ENCODE data around the gene KLHL9.
"Not testable (repeated sequence)": the region's sequence is repeated elsewhere in the genome, so short reads cannot be mapped to it uniquely, and the experiment has no call there.

The KLHL9 gene

GRCh38 chr9:21334701-21335632 lies at the start of gene KLHL9:
KLHL9 (minus strand) TSS chr9:21335404; CDS start chr9:21334859, 545 bp downstream.
- DNase-seq, result peak; percentile 12

GRCh38 chr9:21383627-21384026 lies 48.4 kb upstream of the KLHL9 start:
- no peak for DNase-seq

GRCh38 chr9:21381448-21382339 lies 46.5 kb upstream of the KLHL9 start:
- no peak for DNase-seq

DNA sequence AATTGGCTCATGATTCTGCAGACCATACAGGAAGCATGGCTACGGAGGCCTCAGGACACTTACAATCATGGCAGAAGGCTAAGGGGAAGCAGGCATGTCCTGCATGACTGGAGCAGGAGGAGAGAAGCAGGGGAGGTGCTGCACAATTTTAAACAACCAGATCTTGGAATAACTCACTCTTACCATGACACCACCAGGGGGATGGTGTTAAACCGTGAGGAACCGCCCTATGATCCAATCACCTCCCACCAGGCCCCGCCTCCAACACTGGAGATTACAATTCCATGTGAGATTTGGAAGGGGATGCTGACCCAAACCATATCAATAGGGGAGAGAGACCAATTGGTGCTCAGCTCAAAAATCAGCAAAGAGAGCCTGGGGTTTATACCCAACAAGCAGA lies 36.3 kb upstream of the KLHL9 start:
- DNase-seq, result not testable (repeated sequence)

DNA sequence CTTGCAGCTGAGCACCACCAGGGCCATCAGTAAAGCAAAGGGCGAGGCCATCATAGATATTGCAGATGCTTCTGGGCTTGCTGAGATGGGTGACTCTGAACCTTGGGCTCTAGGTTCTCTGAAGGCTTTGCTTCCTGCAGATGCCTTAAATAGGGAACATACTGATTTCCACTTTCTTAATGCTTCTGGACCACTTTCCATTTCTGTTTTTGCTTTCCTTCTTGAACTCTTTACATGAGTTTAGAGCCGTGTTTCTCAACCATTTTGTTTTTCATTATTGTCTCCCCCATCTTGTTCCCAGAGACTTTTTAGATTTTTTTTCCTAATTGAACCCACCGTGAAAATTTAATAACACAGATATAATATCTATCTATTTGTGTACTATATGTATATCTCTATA lies 32.8 kb upstream of the KLHL9 start, which contains the start of gene IFNA13:
TSS of gene IFNA13 (minus strand) at position 101 of the 400 bp plus-strand sequence. CDS start at position 54, 47 bp downstream.
- DNase-seq, result no peak

DNA sequence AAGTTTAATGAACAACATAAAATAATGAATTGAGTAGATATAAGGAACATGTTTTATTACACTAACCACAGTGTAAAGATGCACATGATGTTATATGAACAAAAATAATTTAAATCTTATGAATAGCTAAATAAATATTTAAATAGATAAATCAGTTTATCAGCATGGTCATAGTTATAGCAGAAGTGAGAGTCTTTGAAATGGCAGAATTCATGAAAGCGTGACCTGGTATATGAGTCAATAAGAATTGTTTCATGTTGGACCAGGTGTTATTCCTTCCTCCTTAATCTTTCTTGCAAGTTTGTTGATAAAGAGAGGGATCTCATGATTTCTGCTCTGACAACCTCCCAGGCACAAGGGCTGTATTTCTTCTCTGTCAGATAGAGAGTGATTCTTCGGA lies 32.0 kb upstream of the KLHL9 start:
- not testable (repeated sequence) for DNase-seq

DNA sequence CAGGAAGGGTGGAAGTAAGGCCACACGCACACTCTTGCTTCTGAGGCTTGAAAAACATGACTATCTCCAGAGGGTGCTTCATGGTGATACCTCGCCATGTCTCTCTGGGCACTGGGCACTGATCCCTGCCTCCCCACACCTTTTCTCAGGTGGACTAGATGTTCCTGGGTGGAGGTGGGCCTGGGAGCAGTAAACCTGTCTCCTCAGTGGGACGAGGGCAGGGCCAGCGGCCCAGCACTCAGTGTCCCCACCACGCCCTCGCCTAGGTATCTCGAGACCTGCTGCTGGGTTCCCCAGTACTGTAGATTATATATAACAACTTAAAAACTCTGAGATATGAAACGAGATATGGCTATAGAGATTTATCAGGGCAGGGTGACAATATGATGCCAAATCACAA lies 27.1 kb upstream of the KLHL9 start:
- no peak for DNase-seq

- DNase-seq, result no peak
Measured at GRCh38 chr9:21357479-21358460, 22.6 kb upstream of the KLHL9 start.

DNA sequence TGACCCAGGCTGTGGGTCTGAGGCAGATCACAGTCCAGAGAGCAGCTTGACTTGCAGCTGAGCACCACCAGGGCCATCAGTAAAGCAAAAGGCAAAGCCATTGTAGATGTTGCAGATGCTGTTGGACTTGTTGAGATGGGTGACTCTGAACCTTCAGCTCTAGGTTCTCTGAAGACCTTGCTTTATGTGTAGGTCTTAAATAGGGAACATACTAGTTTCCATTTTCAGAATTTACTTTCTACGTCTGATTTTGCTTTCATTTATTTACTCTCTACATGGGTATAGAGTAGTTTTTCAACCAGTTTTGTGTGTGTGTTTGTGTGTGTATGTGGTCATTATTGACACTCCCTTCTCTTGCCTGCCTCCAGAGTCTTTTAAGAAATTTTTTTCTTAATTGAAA lies 15.6 kb upstream of the KLHL9 start, which contains the start of gene IFNA6:
TSS of gene IFNA6 (minus strand) at position 101 of the 400 bp plus-strand sequence. CDS start at position 101, 0 bp downstream.
- DNase-seq, result no peak

DNA sequence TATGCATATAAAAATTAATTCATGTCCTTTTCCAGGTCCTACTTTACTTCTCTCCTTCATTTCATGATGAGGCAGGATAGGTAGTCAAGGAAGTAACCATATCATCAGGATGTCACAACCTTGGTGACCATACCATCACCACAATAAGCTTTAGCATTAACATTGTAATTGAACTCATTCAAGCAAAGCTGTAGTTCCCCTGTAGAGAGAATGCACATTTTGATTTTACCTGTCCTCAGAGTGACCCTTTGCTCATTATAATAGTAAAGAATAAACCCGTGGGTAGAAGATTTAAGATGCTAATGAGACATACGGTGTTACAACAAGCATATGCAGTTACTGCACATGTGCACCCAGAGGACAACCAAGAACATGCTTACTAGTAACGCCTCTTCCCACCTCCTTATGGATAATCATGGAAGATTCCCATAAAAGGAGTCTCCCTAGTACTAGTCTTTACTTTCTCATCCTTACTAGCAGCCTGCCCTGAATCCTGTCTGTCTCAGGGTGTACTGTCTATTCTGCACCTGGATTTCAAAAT lies 13.3 kb upstream of the KLHL9 start:
- no peak for DNase-seq

- no peak for DNase-seq
Measured at GRCh38 chr9:21340735-21341134, 5.5 kb upstream of the KLHL9 start.

DNA sequence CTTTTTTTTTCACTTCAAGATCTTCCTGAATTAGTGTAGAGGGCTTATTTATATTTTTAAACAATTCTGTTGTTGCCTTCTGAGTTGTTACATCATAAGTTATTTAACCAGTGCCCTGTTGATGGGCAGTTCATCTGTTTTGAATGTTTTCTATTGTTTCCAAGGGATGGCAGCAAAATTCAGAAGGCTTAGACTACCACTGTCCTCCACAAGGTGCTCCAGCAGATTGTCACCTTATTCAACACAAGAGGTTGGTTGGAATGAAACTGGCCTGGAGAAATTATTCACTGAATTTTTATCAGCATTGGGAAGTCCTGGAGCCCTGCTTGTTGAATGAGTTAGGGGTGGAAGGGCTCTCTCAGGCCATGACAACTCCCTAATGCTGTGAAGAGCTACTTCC lies 1.3 kb upstream of the KLHL9 start:
- DNase-seq, result no peak

GRCh38 chr9:21333226-21333625 lies 2.0 kb downstream of the KLHL9 start:
- no peak for DNase-seq

- DNase-seq, result no peak
Measured at GRCh38 chr9:21331676-21332402, 3.4 kb downstream of the KLHL9 start.

DNA sequence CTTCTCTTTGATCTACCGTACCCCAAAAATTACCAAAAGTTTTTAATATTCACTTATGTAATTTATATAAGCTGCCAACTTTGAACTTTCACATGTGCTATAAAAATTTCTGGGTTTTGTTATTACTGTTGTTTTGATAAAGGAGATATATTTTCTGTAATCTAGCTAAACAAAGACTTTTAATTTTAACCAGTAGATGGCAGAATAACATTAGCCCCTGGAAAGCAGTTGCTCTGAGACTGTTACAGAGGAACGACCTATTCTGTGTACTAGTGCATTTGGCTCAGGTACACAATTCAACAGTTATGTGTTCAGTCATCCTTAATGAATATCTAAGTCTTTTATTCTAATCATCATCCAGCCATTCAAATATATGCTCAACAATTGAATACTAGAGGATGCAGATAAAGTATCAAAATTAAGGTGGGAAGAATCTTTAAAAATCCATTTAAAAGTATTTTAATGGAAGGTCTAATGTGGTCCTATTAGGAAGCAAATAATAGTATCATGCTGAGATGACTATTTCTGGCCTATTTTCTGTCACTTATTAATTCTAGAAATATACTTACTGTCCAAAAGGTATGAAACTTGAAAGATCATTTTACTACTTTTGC lies 8.6 kb downstream of the KLHL9 start:
- no peak for DNase-seq

DNA sequence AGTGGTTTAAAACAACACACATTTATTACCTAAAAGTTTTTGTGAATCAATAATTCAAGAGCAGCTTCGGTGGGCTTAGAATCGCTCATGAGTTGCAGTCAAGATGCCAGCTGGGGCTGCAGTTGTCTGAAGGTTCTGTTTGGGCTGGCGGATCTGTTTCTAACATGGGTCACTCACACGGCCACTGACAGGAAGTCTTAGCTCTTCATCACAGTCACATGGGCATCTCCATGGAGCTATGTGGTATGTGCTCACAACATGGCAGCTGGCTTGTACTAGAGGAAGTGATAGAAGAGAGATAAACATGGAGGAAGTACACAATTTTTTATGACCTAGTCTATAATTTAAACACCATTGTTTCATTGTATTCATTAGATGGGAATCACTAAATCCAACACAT lies 11.2 kb downstream of the KLHL9 start:
- DNase-seq, result no peak

- no peak for DNase-seq
Measured at GRCh38 chr9:21322911-21323461, 12.2 kb downstream of the KLHL9 start.

- no peak for DNase-seq
Measured at GRCh38 chr9:21320465-21320864, 14.7 kb downstream of the KLHL9 start.

DNA sequence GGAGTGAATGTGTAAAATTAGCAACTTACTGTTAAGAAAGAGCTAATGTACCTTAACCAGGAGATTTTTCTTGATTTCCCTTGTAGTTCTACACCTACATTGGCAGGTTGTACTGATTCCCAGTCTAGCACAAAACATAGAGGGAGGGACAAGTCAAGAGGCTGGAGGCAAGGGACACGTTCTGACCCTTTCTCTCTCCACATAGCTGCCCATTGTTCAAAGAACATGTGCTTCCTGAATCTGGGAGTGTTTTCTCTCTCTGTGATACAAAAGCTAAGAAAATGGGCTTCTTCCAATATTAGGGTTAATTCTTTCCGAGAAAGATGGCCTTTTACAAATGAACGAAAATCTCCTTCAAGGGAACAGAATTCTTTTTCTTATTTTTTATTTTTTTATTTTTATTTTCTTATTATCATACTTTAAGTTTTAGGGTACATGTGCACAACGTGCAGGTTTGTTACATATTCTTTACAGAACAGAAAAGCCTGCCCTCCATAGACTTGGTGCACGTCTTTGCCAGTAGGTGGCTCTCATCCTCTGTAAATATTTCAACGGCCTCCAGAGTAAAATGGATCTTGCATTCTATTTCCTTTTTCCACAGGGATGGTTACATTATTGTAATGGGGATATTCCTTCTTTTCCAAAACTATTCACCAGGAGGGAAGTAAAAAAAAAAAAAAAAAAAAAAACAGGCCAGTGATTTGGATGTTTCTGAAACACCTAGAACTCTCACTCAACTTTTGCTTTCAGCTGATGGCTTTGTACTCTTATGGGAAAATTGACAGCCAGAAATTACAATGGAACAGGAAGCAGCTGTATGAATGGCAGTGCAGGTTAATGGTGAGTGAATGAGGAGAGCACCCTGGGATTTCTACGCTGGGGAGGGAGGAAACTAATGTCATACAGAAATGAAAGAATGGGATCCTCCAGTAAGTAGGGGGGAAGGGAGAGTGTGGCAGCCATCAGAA lies 17.0 kb downstream of the KLHL9 start:
- DNase-seq, result no peak
